K562 (cell line): ENCODE data around the gene PHLDA3. TPM values are rescaled to one million over a fixed set of nuclear protein-coding genes. Genes with fewer than 3 reads are reported as not detected.

Source experiments
- CREM ChIP-seq: IDR thresholded peaks from 2 replicates; pipeline ENCODE4 v1.6.1; 2014; ENCODE audit warnings: antibody characterized with exemption, low read depth
- DMBX1 ChIP-seq: fragments of 250-450 bp; sonication (Bioruptor Pico); IDR thresholded peaks from 2 replicates; pipeline ENCODE4 v1.8.0; 2022; ENCODE audit warnings: inconsistent platforms, mild to moderate bottlenecking, moderate library complexity, borderline replicate concordance
- ETV6 ChIP-seq, 3 experiments: fragments of 150-350 bp in 1 of 3; sonication (generic) in 1 of 3; formaldehyde crosslinking in 1 of 3; IDR thresholded peaks; 2 replicates each; pipeline versions ENCODE4 v1.6.1 to v1.8.0; 2014 to 2022; ENCODE audit warnings: borderline replicate concordance in 2 of 3, low read depth in 2 of 3, antibody characterized with exemption in 1 of 3, low read length in 1 of 3, mild to moderate bottlenecking in 1 of 3, missing genetic modification reagents in 1 of 3
- FOS ChIP-seq: IDR thresholded peaks from 3 replicates; pipeline ENCODE4 v1.6.1; 2011; ENCODE audit not compliant: insufficient read length; ENCODE audit errors: extremely low read depth
- HNRNPUL1 ChIP-seq: fragments of 200-400 bp; formaldehyde crosslinking; IDR thresholded peaks from 2 replicates; pipeline ENCODE4 v1.6.1; 2017; ENCODE audit warnings: low read length
- KLF1 ChIP-seq: fragments of 450-650 bp; IDR thresholded peaks from 2 replicates; pipeline ENCODE4 v1.6.1; 2016; ENCODE audit warnings: missing genetic modification characterization, missing compliant biosample characterization
- LARP7 ChIP-seq: fragments of 450-650 bp; IDR thresholded peaks from 2 replicates; pipeline ENCODE4 v1.6.1; 2016
- MED1 ChIP-seq: sonication (generic); formaldehyde crosslinking; IDR thresholded peaks from 2 replicates; pipeline ENCODE4 v1.8.1; 2023; ENCODE audit warnings: missing genetic modification reagents, borderline replicate concordance
- RBBP5 ChIP-seq: fragments of 200-600 bp; sonication (generic); IDR thresholded peaks from 2 replicates; pipeline ENCODE4 v1.6.1; 2012; ENCODE audit warnings: borderline replicate concordance, mild to moderate bottlenecking, low read length, control low read depth, inconsistent platforms; ENCODE audit not compliant: insufficient read depth, poor library complexity, severe bottlenecking
- RBFOX2 ChIP-seq: fragments of 200-400 bp; formaldehyde crosslinking; IDR thresholded peaks from 2 replicates; pipeline ENCODE4 v1.6.1; 2017; ENCODE audit warnings: low read depth, mild to moderate bottlenecking, low read length, moderate library complexity
- SAFB2 ChIP-seq: fragments of 200-400 bp; formaldehyde crosslinking; IDR thresholded peaks from 2 replicates; pipeline ENCODE4 v1.6.1; 2018; ENCODE audit warnings: borderline replicate concordance, low read length, low read depth, moderate library complexity; ENCODE audit not compliant: severe bottlenecking
- SIX5 ChIP-seq, 2 experiments: IDR thresholded peaks; 2 replicates each; pipeline ENCODE4 v1.6.1; 2011; ENCODE audit warnings: low read length in 2 of 2, borderline replicate concordance in 1 of 2, low read depth in 1 of 2, mild to moderate bottlenecking in 1 of 2, moderate library complexity in 1 of 2; ENCODE audit not compliant: insufficient read depth in 1 of 2
- U2AF2 ChIP-seq: fragments of 200-400 bp; formaldehyde crosslinking; optimal IDR thresholded peaks from 2 replicates; pipeline ENCODE3; 2017; ENCODE audit warnings: low read depth, mild to moderate bottlenecking, low read length
- YY1 ChIP-seq, 3 experiments: IDR thresholded peaks; 2 replicates each; pipeline ENCODE4 v1.6.1; 2011; ENCODE audit warnings: low read length in 2 of 3, mild to moderate bottlenecking in 2 of 3, moderate library complexity in 2 of 3, borderline replicate concordance in 1 of 3, control low read depth in 1 of 3, low read depth in 1 of 3; ENCODE audit not compliant: insufficient read depth in 3 of 3, insufficient replicate concordance in 2 of 3, control insufficient read depth in 1 of 3, insufficient read length in 1 of 3; ENCODE audit errors: extremely low read depth in 1 of 3
- polyA plus RNA-seq, 8 experiments: library from polyadenylated mRNA; depleted of rRNA in 4 of 8; stranded (reverse) in 5 of 8; unstranded in 3 of 8; fragments of >200 nt; fragmentation: Nextera tagmentation in 2 of 8; fragmentation: Illumina TruSeq in 1 of 8; extraction: Ambion mirVana in 2 of 8; extraction: Trizol in 1 of 8; gene quantifications; 2 replicates each; pipeline versions ENCODE4 v1.2.1 to v1.2.3, GENCODE V29; 2011 to 2014; ENCODE audit warnings: inconsistent platforms in 1 of 8, missing spikeins in 1 of 8
- total RNA-seq, 7 experiments: library from RNA; depleted of rRNA in 6 of 7; stranded (reverse); fragments of >200 nt in 6 of 7; fragmentation: Illumina TruSeq in 2 of 7; extraction: Trizol in 2 of 7; gene quantifications; 2 replicates each; pipeline versions ENCODE4 v1.2.1 to v1.2.3, GENCODE V29; 2011 to 2021; ENCODE audit warnings: low replicate concordance in 1 of 7
- TF ChIP-seq, protein P1 (sequence below): fragments of 250-450 bp; sonication (Bioruptor Pico); IDR thresholded peaks from 2 replicates; pipeline ENCODE4 v1.9.0; 2021; ENCODE audit warnings: mild to moderate bottlenecking
- TF ChIP-seq, protein P2 (sequence below): sonication (generic); formaldehyde crosslinking; IDR thresholded peaks from 2 replicates; pipeline ENCODE4 v1.9.0; 2022; ENCODE audit warnings: mild to moderate bottlenecking, missing genetic modification reagents
- TF ChIP-seq, protein P3 (sequence below): IDR thresholded peaks from 2 replicates; pipeline ENCODE4 v1.6.1; 2014; ENCODE audit warnings: antibody characterized with exemption
- TF ChIP-seq, protein P4 (sequence below), 2 experiments: fragments of 450-650 bp; IDR thresholded peaks; 2 replicates each; pipeline ENCODE4 v1.6.1; 2018; ENCODE audit warnings: mild to moderate bottlenecking in 2 of 2, low read depth in 1 of 2; ENCODE audit not compliant: partially characterized antibody in 2 of 2

Gene PHLDA3
- total and polyA plus RNA-seq, 9 of the 15 experiments (the other 6 are each of a cell fraction or from before 2014, with no cell fraction given) = 0.11 to 0.27 TPM; not detected in 7

DNA sequence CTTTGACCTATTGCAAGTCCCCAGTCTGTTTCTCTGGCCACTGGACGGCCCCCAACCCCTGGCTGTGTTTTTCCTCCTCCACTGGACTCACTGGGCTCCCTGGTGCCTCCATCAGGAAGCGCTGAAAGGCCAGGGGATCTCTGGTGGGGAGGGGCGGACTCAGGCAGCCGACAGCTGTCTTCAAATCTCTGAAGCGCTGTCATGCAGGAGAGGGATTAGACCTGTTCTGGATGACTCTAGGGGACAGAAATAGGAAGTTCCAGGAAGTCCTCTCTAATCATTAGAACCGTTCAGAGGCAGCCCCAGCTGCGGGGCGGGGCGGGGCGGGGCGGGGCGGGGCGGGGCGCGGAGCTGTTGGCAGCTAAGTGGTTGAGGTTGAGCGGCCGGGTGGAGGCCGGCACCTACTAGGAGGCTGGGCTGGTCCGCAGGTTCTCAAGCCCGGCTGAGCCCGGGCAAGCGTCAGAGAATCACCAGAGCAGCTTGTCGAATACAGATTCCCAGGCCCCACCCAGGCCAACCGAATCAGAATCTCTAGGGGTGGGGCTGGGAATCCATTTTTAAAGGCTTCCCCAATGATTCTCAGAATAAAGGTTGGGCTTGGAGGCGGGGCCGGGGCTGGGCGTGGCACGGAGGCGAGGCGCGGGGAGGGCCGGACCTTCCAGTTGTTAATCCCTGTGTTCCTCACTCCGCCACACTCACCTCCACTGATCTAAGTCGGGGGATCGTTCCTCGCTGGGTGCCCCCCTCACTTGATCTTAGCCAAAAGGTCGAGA lies 11.4 kb upstream of the PHLDA3 start (continued):
- TF ChIP-seq, protein P1, sequence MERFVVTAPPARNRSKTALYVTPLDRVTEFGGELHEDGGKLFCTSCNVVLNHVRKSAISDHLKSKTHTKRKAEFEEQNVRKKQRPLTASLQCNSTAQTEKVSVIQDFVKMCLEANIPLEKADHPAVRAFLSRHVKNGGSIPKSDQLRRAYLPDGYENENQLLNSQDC = no peak
- TF ChIP-seq YY1 (IDR thresholded peaks at IDR 0.05; ENCODE audit: borderline replicate concordance in 1 of 3, control insufficient read depth in 1 of 3, extremely low read depth in 1 of 3, insufficient read depth in 3 of 3, insufficient read length in 1 of 3, insufficient replicate concordance in 2 of 3, low read depth in 1 of 3, low read length in 2 of 3) (peak in 2 of 3 experiments; percentile 71 to 87), SAFB2 (no peak), DMBX1 (CRISPR knock-in tag) (no peak), FOS (no peak), ETV6 (IDR thresholded peaks at IDR 0.05; ENCODE audit: borderline replicate concordance in 1 of 2, low read depth in 2 of 2, low read length in 1 of 2) (peak; percentile 34 to 46; a peak in 2 of 4 replicates), ETV6 (CRISPR knock-in tag; IDR thresholded peaks at IDR 0.05; ENCODE audit: borderline replicate concordance) (no peak), RBFOX2 (peak; percentile 26; the same call in 1 of the 2 replicates), CREM (peak; percentile 2), RBBP5 (peak; percentile 16), U2AF2 (no peak), KLF1 (tag) (peak; percentile 56; the same call in 1 of the 2 replicates), LARP7 (no peak), SIX5 (IDR thresholded peaks at IDR 0.05; ENCODE audit: borderline replicate concordance in 1 of 2, insufficient read depth in 1 of 2, low read depth in 1 of 2, low read length in 2 of 2) (no peak), HNRNPUL1 (no peak), MED1 (CRISPR knock-in tag) (no peak)
- TF ChIP-seq, protein P2, sequence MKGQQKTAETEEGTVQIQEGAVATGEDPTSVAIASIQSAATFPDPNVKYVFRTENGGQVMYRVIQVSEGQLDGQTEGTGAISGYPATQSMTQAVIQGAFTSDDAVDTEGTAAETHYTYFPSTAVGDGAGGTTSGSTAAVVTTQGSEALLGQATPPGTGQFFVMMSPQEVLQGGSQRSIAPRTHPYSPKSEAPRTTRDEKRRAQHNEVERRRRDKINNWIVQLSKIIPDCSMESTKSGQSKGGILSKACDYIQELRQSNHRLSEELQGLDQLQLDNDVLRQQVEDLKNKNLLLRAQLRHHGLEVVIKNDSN = no peak
- TF ChIP-seq, protein P3, sequence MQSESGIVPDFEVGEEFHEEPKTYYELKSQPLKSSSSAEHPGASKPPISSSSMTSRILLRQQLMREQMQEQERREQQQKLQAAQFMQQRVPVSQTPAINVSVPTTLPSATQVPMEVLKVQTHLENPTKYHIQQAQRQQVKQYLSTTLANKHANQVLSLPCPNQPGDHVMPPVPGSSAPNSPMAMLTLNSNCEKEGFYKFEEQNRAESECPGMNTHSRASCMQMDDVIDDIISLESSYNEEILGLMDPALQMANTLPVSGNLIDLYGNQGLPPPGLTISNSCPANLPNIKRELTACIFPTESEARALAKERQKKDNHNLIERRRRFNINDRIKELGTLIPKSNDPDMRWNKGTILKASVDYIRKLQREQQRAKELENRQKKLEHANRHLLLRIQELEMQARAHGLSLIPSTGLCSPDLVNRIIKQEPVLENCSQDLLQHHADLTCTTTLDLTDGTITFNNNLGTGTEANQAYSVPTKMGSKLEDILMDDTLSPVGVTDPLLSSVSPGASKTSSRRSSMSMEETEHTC = no peak
- TF ChIP-seq, protein P4, sequence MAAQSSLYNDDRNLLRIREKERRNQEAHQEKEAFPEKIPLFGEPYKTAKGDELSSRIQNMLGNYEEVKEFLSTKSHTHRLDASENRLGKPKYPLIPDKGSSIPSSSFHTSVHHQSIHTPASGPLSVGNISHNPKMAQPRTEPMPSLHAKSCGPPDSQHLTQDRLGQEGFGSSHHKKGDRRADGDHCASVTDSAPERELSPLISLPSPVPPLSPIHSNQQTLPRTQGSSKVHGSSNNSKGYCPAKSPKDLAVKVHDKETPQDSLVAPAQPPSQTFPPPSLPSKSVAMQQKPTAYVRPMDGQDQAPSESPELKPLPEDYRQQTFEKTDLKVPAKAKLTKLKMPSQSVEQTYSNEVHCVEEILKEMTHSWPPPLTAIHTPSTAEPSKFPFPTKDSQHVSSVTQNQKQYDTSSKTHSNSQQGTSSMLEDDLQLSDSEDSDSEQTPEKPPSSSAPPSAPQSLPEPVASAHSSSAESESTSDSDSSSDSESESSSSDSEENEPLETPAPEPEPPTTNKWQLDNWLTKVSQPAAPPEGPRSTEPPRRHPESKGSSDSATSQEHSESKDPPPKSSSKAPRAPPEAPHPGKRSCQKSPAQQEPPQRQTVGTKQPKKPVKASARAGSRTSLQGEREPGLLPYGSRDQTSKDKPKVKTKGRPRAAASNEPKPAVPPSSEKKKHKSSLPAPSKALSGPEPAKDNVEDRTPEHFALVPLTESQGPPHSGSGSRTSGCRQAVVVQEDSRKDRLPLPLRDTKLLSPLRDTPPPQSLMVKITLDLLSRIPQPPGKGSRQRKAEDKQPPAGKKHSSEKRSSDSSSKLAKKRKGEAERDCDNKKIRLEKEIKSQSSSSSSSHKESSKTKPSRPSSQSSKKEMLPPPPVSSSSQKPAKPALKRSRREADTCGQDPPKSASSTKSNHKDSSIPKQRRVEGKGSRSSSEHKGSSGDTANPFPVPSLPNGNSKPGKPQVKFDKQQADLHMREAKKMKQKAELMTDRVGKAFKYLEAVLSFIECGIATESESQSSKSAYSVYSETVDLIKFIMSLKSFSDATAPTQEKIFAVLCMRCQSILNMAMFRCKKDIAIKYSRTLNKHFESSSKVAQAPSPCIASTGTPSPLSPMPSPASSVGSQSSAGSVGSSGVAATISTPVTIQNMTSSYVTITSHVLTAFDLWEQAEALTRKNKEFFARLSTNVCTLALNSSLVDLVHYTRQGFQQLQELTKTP (IDR thresholded peaks at IDR 0.05; ENCODE audit: low read depth in 1 of 2, partially characterized antibody in 2 of 2) = no peak
